HS-27A (cell line): ENCODE data around the gene DDX49.
"Not testable (repeated sequence)": the region's sequence is repeated elsewhere in the genome, so short reads cannot be mapped to it uniquely, and the experiment has no call there.

ENCODE experiments used
- DNase-seq: peaks from one replicate; pipeline ENCODE4 v3.0.0-alpha.2; 2012; ENCODE audit warnings: low read depth, missing footprints

The DDX49 gene

GRCh38 chr19:18895824-18896341 lies 23.6 kb upstream of the DDX49 start, which contains the start of gene CERS1:
Gene CERS1, minus strand, starts transcription at chr19:18896158. Its CDS starts 86 bp downstream, at chr19:18896072.
- DNase-seq = no peak

GRCh38 chr19:18896421-18896841 lies 23.1 kb upstream of the DDX49 start:
- no peak for DNase-seq

- no peak for DNase-seq
These were observed 22.2 kb upstream of the DDX49 start for GRCh38 chr19:18897094-18898029.

- no peak for DNase-seq
These were observed 21.4 kb upstream of the DDX49 start for GRCh38 chr19:18898081-18898606.

- no peak for DNase-seq
These were observed 20.7 kb upstream of the DDX49 start for GRCh38 chr19:18898607-18899408.

GRCh38 chr19:18899624-18900560 lies 19.6 kb upstream of the DDX49 start:
- no peak for DNase-seq

GRCh38 chr19:18900700-18901481 lies 18.6 kb upstream of the DDX49 start:
- no peak for DNase-seq

GRCh38 chr19:18901491-18901890 lies 18.0 kb upstream of the DDX49 start:
- no peak for DNase-seq

- DNase-seq = not testable (repeated sequence)
These were observed 17.0 kb upstream of the DDX49 start for GRCh38 chr19:18902519-18902918.

GRCh38 chr19:18903156-18904037 lies 16.1 kb upstream of the DDX49 start:
- no peak for DNase-seq

- DNase-seq = no peak
These were observed 15.0 kb upstream of the DDX49 start for GRCh38 chr19:18904334-18905057.

GRCh38 chr19:18905058-18905456 lies 14.5 kb upstream of the DDX49 start:
- DNase-seq = no peak

GRCh38 chr19:18905513-18906236 lies 13.8 kb upstream of the DDX49 start:
- DNase-seq = no peak

GRCh38 chr19:18906605-18907519 lies 12.7 kb upstream of the DDX49 start:
- no peak for DNase-seq

GRCh38 chr19:18908917-18909619 lies 10.4 kb upstream of the DDX49 start:
- no peak for DNase-seq

- DNase-seq = no peak
These were observed 9.5 kb upstream of the DDX49 start for GRCh38 chr19:18910010-18910409.
